Measurements from ENCODE around the gene ZBTB16. TPM values are rescaled to one million over a fixed set of nuclear protein-coding genes. Genes with fewer than 3 reads are reported as not detected.

The ZBTB16 gene
- total RNA-seq, 1 experiment from 2014 or later = 0.21 TPM

GRCh38 chr11:114161486-114162250 lies 102.2 kb downstream of the ZBTB16 start:
- no peak for ATAC-seq
- H3K4me1 ChIP-seq (ENCODE audit: control insufficient read depth, insufficient read depth, low read length) = peaks cover 16% of the 10 kb centered on the region
- CTCF ChIA-PET = no interaction called here
- no peak overlapping the region for H3K4me3 ChIP-seq (ENCODE audit: low read depth in 2 of 2, low read length in 2 of 2)
- H3K27ac ChIP-seq (ENCODE audit: low read length) = no peak overlapping the region
- H3K27me3 ChIP-seq (ENCODE audit: control insufficient read depth, insufficient read depth, low read length) = peaks cover 15% of the 10 kb centered on the region; the same call in 1 of the 2 replicates
- no TSS peak for BruUV-seq (replicated peaks)
- POLR2A ChIA-PET = no interaction called here
- in situ Hi-C loops (cut with HindIII; ENCODE audit: low pct_unique_long_range_greater_than_20kb, low sequenced_read_pairs) (no loop called here), intact Hi-C loops (cut with micrococcal nuclease; ENCODE audit: unreplicated experiment) (no loop called here)
- no peaks in the 10 kb centered on the region; the same call in 1 of the 2 replicates for H3K36me3 ChIP-seq (ENCODE audit: control insufficient read depth, insufficient read depth, low read length)
- DNase-seq (ENCODE audit: low read depth, low spot score) = no peak
- H3K9me3 ChIP-seq (ENCODE audit: control insufficient read depth, insufficient read depth, low read depth, low read length) = no peaks in the 10 kb centered on the region
- TF ChIP-seq TCF7L2 (IDR thresholded peaks at IDR 0.05; ENCODE audit: low read depth, low read length) (no peak), POLR2AphosphoS5 (IDR thresholded peaks at IDR 0.05; ENCODE audit: low read depth, low read length) (no peak), REST (IDR thresholded peaks at IDR 0.05; ENCODE audit: insufficient read depth in 1 of 2, low read depth in 2 of 2, low read length in 1 of 2) (no peak), SIN3A (IDR thresholded peaks at IDR 0.05; ENCODE audit: borderline replicate concordance, insufficient read depth, low read depth, low read length) (no peak), CTCF (IDR thresholded peaks at IDR 0.05) (no peak)

GRCh38 chr11:114162719-114163123 lies 103.2 kb downstream of the ZBTB16 start:
- in situ Hi-C loops (cut with HindIII; ENCODE audit: low pct_unique_long_range_greater_than_20kb, low sequenced_read_pairs) (no loop called here), intact Hi-C loops (cut with micrococcal nuclease; ENCODE audit: unreplicated experiment) (no loop called here)
- Histone ChIP-seq H3K27ac (ENCODE audit: low read length) (no peak overlapping the region), H3K27me3 (ENCODE audit: control insufficient read depth, insufficient read depth, low read length) (peaks cover 15% of the 10 kb centered on the region; the same call in 1 of the 2 replicates), H3K36me3 (ENCODE audit: control insufficient read depth, insufficient read depth, low read length) (no peaks in the 10 kb centered on the region; the same call in 1 of the 2 replicates), H3K4me3 (ENCODE audit: low read depth in 2 of 2, low read length in 2 of 2) (peak overlapping the region in 1 of 2 experiments; percentile 14; a peak in 1 of 4 replicates), H3K9me3 (ENCODE audit: control insufficient read depth, insufficient read depth, low read depth, low read length) (no peaks in the 10 kb centered on the region), H3K4me1 (ENCODE audit: control insufficient read depth, insufficient read depth, low read length) (peaks cover 16% of the 10 kb centered on the region)
- ChIA-PET POLR2A (no interaction called here), CTCF (interaction anchor here (0.6 kb wide), 1 partner anchor 227 kb away, joined by 9 read pairs; no protein-coding TSS in a partner anchor)
- TF ChIP-seq POLR2AphosphoS5 (IDR thresholded peaks at IDR 0.05; ENCODE audit: low read depth, low read length) (no peak), TCF7L2 (IDR thresholded peaks at IDR 0.05; ENCODE audit: low read depth, low read length) (no peak), CTCF (IDR thresholded peaks at IDR 0.05) (no peak), REST (IDR thresholded peaks at IDR 0.05; ENCODE audit: insufficient read depth in 1 of 2, low read depth in 2 of 2, low read length in 1 of 2) (no peak), SIN3A (IDR thresholded peaks at IDR 0.05; ENCODE audit: borderline replicate concordance, insufficient read depth, low read depth, low read length) (no peak)
- no TSS peak for BruUV-seq (replicated peaks)
- DNase-seq (ENCODE audit: low read depth, low spot score) (no peak), ATAC-seq (peak; percentile 57)

All from Panc1 (cell line).